Measurements from ENCODE around the gene ELMO1.

Gene ELMO1

GRCh38 chr7:36972140-36972518 lies 476.5 kb downstream of the ELMO1 start:
- DNase-seq (ENCODE audit: low spot score), result no peak

GRCh38 chr7:36971515-36972139 lies 477.0 kb downstream of the ELMO1 start:
- no peak for DNase-seq (ENCODE audit: low spot score)

GRCh38 chr7:36970551-36971514 lies 477.8 kb downstream of the ELMO1 start:
- DNase-seq (ENCODE audit: low spot score), result no peak

GRCh38 chr7:36969376-36969775 lies 479.3 kb downstream of the ELMO1 start:
- DNase-seq (ENCODE audit: low spot score), result peak; percentile 22

GRCh38 chr7:36967387-36967786 lies 481.3 kb downstream of the ELMO1 start:
- no peak for DNase-seq (ENCODE audit: low spot score)

GRCh38 chr7:36966636-36967035 lies 482.0 kb downstream of the ELMO1 start:
- no peak for DNase-seq (ENCODE audit: low spot score)

GRCh38 chr7:36966039-36966438 lies 482.6 kb downstream of the ELMO1 start:
- DNase-seq (ENCODE audit: low spot score), result no peak

- DNase-seq (ENCODE audit: low spot score), result no peak
Observed at GRCh38 chr7:36965625-36966024, 483.0 kb downstream of the ELMO1 start.

- DNase-seq (ENCODE audit: low spot score), result no peak
Observed at GRCh38 chr7:36964297-36964696, 484.4 kb downstream of the ELMO1 start.

- DNase-seq (ENCODE audit: low spot score), result no peak
Observed at GRCh38 chr7:36962367-36962766, 486.3 kb downstream of the ELMO1 start.

- DNase-seq (ENCODE audit: low spot score), result no peak
Observed at GRCh38 chr7:36961693-36962092, 487.0 kb downstream of the ELMO1 start.

- DNase-seq (ENCODE audit: low spot score), result no peak
Observed at GRCh38 chr7:36961097-36961496, 487.6 kb downstream of the ELMO1 start.

GRCh38 chr7:36960105-36960504 lies 488.6 kb downstream of the ELMO1 start:
- DNase-seq (ENCODE audit: low spot score), result no peak

- no peak for DNase-seq (ENCODE audit: low spot score)
Observed at GRCh38 chr7:36958111-36958733, 490.4 kb downstream of the ELMO1 start.

GRCh38 chr7:36957620-36958019 lies 491.0 kb downstream of the ELMO1 start:
- no peak for DNase-seq (ENCODE audit: low spot score)

- no peak for DNase-seq (ENCODE audit: low spot score)
Observed at GRCh38 chr7:36956814-36957213, 491.9 kb downstream of the ELMO1 start.

GRCh38 chr7:36955456-36956129 lies 493.1 kb downstream of the ELMO1 start:
- no peak for DNase-seq (ENCODE audit: low spot score)

- no peak for DNase-seq (ENCODE audit: low spot score)
Observed at GRCh38 chr7:36951257-36951697, 497.4 kb downstream of the ELMO1 start.

- no peak for DNase-seq (ENCODE audit: low spot score)
Observed at GRCh38 chr7:36949711-36950600, 498.7 kb downstream of the ELMO1 start.

GRCh38 chr7:36946401-36946739 lies 502.3 kb downstream of the ELMO1 start:
- no peak for DNase-seq (ENCODE audit: low spot score)

- no peak for DNase-seq (ENCODE audit: low spot score)
Observed at GRCh38 chr7:36945612-36946400, 502.9 kb downstream of the ELMO1 start.
